Osteocyte (in vitro differentiated cells): ENCODE measurements around the gene DKK3. TPM values are rescaled to one million over a fixed set of nuclear protein-coding genes. Genes with fewer than 3 reads are reported as not detected.

ENCODE experiments used
- DNase-seq: peaks from one replicate; pipeline ENCODE4 v3.0.0; 2021; ENCODE audit warnings: mixed read lengths; ENCODE audit not compliant: unreplicated experiment; ENCODE audit errors: extremely low spot score
- H3K27ac Mint-ChIP-seq: one replicate; pipeline ENCODE4 v1.8.0; 2021; ENCODE audit warnings: mild to moderate bottlenecking, mixed read lengths; ENCODE audit not compliant: unreplicated experiment
- H3K27me3 Mint-ChIP-seq: one replicate; pipeline ENCODE4 v1.8.0; 2021; ENCODE audit warnings: mixed read lengths; ENCODE audit not compliant: unreplicated experiment
- H3K36me3 Mint-ChIP-seq: one replicate; pipeline ENCODE4 v1.8.0; 2021; ENCODE audit warnings: mixed read lengths; ENCODE audit not compliant: unreplicated experiment
- H3K4me1 Mint-ChIP-seq: one replicate; pipeline ENCODE4 v1.8.0; 2021; ENCODE audit warnings: mixed read lengths; ENCODE audit not compliant: unreplicated experiment
- H3K4me3 Mint-ChIP-seq: one replicate; pipeline ENCODE4 v1.8.0; 2021; ENCODE audit warnings: mild to moderate bottlenecking, moderate library complexity, mixed read lengths; ENCODE audit not compliant: unreplicated experiment
- H3K9me3 Mint-ChIP-seq: one replicate; pipeline ENCODE4 v1.8.0; 2021; ENCODE audit warnings: mixed read lengths; ENCODE audit not compliant: unreplicated experiment
- total RNA-seq: library from RNA; stranded (reverse); gene quantifications from 2 replicates; pipeline ENCODE4 v1.2.1, GENCODE V29; 2021
- TF ChIP-seq, protein P1 (sequence below): fragments of 200-600 bp; sonication (generic); IDR thresholded peaks from 2 replicates; pipeline ENCODE4 v1.5.0; 2021; ENCODE audit warnings: antibody characterized with exemption, mild to moderate bottlenecking, moderate library complexity

The DKK3 gene
- total RNA-seq, 1 donor from 2014 or later: 548 TPM

DNA sequence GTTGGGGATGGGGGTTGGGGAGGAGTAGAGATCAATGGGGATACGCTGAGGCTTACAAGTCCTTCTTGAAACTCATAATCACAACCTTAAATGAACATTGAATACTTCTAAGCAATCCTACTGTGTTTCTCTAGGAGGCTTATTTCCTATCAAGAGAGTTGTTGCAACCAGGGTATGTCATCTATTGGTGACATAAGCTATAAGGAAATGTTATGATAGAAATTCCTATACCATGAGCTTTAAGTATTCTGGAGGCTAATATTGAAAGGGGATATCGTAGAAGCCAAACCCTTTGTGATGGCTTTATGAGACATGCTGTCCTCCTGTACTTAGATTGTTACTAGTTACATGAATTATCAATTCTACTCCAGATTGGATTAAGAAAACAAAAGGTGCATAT lies 72.9 kb downstream of the DKK3 start:
- Mint-ChIP-seq H3K27ac (no peak overlapping the region), H3K4me3 (no peak overlapping the region), H3K9me3 (no peaks in the 10 kb centered on the region), H3K36me3 (peaks cover 64% of the 10 kb centered on the region), H3K4me1 (peaks cover 18% of the 10 kb centered on the region), H3K27me3 (no peaks in the 10 kb centered on the region)
- DNase-seq: no peak
- TF ChIP-seq, protein P1, sequence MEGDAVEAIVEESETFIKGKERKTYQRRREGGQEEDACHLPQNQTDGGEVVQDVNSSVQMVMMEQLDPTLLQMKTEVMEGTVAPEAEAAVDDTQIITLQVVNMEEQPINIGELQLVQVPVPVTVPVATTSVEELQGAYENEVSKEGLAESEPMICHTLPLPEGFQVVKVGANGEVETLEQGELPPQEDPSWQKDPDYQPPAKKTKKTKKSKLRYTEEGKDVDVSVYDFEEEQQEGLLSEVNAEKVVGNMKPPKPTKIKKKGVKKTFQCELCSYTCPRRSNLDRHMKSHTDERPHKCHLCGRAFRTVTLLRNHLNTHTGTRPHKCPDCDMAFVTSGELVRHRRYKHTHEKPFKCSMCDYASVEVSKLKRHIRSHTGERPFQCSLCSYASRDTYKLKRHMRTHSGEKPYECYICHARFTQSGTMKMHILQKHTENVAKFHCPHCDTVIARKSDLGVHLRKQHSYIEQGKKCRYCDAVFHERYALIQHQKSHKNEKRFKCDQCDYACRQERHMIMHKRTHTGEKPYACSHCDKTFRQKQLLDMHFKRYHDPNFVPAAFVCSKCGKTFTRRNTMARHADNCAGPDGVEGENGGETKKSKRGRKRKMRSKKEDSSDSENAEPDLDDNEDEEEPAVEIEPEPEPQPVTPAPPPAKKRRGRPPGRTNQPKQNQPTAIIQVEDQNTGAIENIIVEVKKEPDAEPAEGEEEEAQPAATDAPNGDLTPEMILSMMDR: no peak

DNA sequence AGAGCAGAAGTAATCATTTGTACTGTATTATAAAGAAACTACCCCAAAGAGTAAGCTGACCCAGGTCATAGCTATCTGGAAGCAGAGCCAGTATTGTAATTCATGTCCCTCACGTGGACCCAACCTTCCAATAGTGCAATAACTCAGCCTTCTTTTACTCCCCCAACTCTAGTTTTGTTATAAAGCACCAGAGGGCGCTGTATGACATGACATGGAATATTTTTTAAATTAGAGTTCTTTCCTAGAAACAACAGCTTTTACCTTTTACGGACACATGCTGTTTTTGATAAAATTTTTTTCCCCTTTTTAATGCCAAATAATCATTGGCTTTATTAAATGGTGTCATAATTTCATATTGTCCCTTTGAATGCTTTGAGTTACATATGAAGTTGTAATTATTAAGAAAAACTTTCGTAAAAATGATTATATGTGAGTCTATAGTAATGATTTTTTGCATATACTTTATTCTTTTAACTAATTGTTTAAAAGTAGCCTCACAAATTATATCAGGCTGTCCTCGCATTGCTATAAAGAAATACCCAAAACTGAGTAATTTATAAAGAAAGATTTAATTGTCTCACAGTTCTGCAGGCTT lies 76.9 kb downstream of the DKK3 start:
- Mint-ChIP-seq H3K27ac (peak overlapping the region; percentile 52), H3K4me3 (no peak overlapping the region), H3K9me3 (peaks cover 4% of the 10 kb centered on the region), H3K36me3 (peaks cover 54% of the 10 kb centered on the region), H3K4me1 (peaks cover 16% of the 10 kb centered on the region), H3K27me3 (no peaks in the 10 kb centered on the region)
- DNase-seq: no peak
- TF ChIP-seq, protein P1: peak; percentile 77

DNA sequence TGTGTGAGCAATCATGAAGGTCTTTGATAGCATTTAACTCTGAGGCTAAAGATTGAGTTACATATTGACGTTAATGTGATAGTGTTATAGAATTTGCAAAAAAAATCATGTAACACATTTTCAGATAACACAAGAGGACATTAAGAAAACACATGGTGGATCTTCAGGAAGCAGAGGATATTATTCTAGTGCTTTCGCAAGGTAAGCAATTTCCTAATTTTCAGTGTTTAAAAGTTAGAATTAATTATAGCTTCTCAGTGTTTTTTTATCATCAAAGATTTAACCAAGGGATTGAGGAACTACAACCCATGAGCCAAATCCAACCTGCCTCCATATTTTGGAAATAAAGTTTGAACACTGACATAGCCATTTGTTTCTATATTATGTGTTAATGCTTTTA lies 78.5 kb downstream of the DKK3 start:
- Mint-ChIP-seq H3K27ac (peak overlapping the region; percentile 27), H3K27me3 (no peaks in the 10 kb centered on the region), H3K36me3 (peaks cover 57% of the 10 kb centered on the region), H3K4me1 (peaks cover 16% of the 10 kb centered on the region), H3K4me3 (no peak overlapping the region), H3K9me3 (peaks cover 4% of the 10 kb centered on the region)
- TF ChIP-seq, protein P1: no peak
- no peak for DNase-seq

DNA sequence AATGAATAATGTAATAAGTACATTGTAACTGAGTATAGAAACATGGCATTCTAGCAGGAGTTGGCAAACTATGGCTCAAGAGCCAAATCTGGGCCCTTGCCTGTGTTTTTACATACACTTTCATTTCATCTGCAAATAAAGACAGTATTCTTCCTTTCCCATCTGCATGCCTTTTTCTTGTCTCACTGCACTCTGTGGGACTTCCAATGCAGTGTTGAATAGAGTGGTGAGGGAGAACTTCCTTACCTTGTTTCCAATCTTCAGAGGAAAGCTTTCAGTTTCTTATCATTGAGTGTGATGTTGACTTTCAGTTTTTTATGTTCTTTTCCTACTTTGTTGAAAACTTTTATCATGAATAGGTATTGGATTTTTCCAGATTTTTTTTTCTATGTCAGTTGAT lies 84.6 kb downstream of the DKK3 start:
- TF ChIP-seq, protein P1: no peak
- no peak for DNase-seq
- Mint-ChIP-seq H3K9me3 (peaks cover 4% of the 10 kb centered on the region), H3K4me3 (no peak overlapping the region), H3K36me3 (peaks cover 53% of the 10 kb centered on the region), H3K27me3 (no peaks in the 10 kb centered on the region), H3K4me1 (peaks cover 16% of the 10 kb centered on the region), H3K27ac (no peak overlapping the region)

DNA sequence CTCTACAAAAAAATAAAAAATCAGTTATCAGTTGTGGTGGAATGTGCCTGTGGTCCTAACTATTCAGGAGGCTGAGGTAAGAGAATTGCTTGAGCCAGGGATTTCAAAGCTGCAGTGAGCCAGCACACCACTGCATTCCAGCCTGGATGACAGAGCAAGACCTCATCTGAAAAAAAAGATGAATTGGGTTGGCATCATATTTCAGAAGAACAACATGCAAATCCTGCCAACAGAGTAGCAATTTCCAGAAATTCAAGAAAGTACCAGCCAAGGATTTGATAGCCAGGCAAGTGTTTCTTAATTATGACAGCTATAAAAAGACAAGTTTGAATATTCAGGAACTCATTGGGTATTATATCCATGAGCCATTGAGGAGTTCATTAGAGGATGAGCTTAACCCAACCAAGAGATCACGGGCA lies 91.4 kb downstream of the DKK3 start:
- TF ChIP-seq, protein P1: no peak
- DNase-seq: no peak
- Mint-ChIP-seq H3K4me1 (peaks cover 12% of the 10 kb centered on the region), H3K27ac (peak overlapping the region; percentile 29), H3K4me3 (no peak overlapping the region), H3K9me3 (no peaks in the 10 kb centered on the region), H3K36me3 (peaks cover 24% of the 10 kb centered on the region), H3K27me3 (no peaks in the 10 kb centered on the region)
